GM06990 (cell line): ENCODE results near the gene INPP5B.
"Not testable (repeated sequence)": the region's sequence is repeated elsewhere in the genome, so short reads cannot be mapped to it uniquely, and the experiment has no call there.

Experiments used
- DNase-seq: peaks from one replicate; pipeline ENCODE4 v3.0.0-alpha.2; 2011; ENCODE audit not compliant: insufficient read length; ENCODE audit errors: extremely low read depth
- H3K27me3 ChIP-seq: replicated peaks from 2 replicates; pipeline ENCODE4 v1.6.0; 2011; ENCODE audit warnings: low read length; ENCODE audit not compliant: control insufficient read depth, insufficient read depth
- H3K36me3 ChIP-seq: 2 replicates; pipeline ENCODE4 v1.5.1; 2011; ENCODE audit warnings: low read length; ENCODE audit not compliant: control insufficient read depth, insufficient read depth
- H3K4me3 ChIP-seq: replicated peaks from 2 replicates; pipeline ENCODE4 v1.5.1; 2011; ENCODE audit warnings: low read depth, mild to moderate bottlenecking, control low read depth, low read length
- TF ChIP-seq, protein P1 (sequence below): IDR thresholded peaks from 2 replicates; pipeline ENCODE4 v1.5.1; 2011; ENCODE audit warnings: low read length, control low read depth, mild to moderate bottlenecking, inconsistent platforms; ENCODE audit not compliant: insufficient read depth, poor library complexity, severe bottlenecking

INPP5B gene

GRCh38 chr1:37983546-37983945 is 36.7 kb upstream of the INPP5B start:
- peaks cover 21% of the 10 kb centered on the region for H3K36me3 ChIP-seq
- no peak for DNase-seq
- H3K27me3 ChIP-seq: no peaks in the 10 kb centered on the region
- TF ChIP-seq, protein P1, sequence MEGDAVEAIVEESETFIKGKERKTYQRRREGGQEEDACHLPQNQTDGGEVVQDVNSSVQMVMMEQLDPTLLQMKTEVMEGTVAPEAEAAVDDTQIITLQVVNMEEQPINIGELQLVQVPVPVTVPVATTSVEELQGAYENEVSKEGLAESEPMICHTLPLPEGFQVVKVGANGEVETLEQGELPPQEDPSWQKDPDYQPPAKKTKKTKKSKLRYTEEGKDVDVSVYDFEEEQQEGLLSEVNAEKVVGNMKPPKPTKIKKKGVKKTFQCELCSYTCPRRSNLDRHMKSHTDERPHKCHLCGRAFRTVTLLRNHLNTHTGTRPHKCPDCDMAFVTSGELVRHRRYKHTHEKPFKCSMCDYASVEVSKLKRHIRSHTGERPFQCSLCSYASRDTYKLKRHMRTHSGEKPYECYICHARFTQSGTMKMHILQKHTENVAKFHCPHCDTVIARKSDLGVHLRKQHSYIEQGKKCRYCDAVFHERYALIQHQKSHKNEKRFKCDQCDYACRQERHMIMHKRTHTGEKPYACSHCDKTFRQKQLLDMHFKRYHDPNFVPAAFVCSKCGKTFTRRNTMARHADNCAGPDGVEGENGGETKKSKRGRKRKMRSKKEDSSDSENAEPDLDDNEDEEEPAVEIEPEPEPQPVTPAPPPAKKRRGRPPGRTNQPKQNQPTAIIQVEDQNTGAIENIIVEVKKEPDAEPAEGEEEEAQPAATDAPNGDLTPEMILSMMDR: no peak
- no peak overlapping the region for H3K4me3 ChIP-seq

- TF ChIP-seq, protein P1: no peak
Measured at GRCh38 chr1:37978541-37978940, 31.7 kb upstream of the INPP5B start.

GRCh38 chr1:37975083-37975482 is 28.2 kb upstream of the INPP5B start:
- not testable (repeated sequence) for DNase-seq

More at GRCh38 chr1:37978541-37978940, 31.7 kb upstream of the INPP5B start:
- DNase-seq: no peak
- Histone ChIP-seq H3K27me3 (no peaks in the 10 kb centered on the region), H3K36me3 (peaks cover 13% of the 10 kb centered on the region), H3K4me3 (no peak overlapping the region)

DNA sequence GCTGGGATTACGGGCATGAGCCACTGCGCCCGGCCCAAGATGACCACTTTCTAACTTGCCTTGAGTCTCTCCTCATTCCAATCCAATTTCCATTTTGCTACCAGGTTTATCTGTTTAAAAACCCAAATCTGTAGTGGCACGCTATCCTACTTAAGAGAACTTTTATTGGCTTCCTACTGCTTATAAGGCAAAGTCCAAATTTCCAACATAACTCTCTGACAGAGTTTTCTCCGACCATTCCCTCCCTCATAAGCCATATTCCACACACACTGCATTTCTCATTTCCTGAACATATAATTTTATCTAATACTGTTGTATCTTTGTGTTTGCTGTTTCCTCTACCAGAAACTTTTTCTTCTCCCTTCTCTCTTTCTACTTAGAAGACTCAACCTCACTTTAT is 27.7 kb upstream of the INPP5B start:
- Histone ChIP-seq H3K4me3 (no peak overlapping the region), H3K27me3 (no peaks in the 10 kb centered on the region), H3K36me3 (peaks cover 13% of the 10 kb centered on the region)
- no peak for DNase-seq
- TF ChIP-seq, protein P1: no peak

More at GRCh38 chr1:37975083-37975482, 28.2 kb upstream of the INPP5B start:
- H3K36me3 ChIP-seq: peaks cover 10% of the 10 kb centered on the region
- H3K27me3 ChIP-seq, H3K4me3 ChIP-seq: not testable (repeated sequence)

DNA sequence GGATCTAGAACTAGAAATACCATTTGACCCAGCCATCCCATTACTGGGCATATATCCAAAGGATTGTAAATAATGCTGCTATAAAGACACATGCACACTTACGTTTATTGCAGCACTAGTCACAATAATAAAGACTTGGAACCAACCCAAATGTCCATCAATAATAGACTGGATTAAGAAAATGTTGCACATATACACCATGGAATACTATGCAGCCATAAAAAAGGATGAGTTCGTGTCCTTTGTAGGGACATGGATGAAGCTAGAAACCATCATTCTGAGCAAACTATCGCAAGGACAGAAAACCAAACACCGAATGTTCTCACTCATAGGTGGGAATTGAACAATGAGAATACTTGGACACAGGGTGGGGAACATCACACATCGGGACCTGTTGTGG is 26.8 kb upstream of the INPP5B start:
- not testable (repeated sequence) for DNase-seq, H3K27me3 ChIP-seq, H3K4me3 ChIP-seq
- H3K36me3 ChIP-seq: peaks cover 13% of the 10 kb centered on the region

GRCh38 chr1:37965301-37965700 is 18.4 kb upstream of the INPP5B start:
- H3K36me3 ChIP-seq: peaks cover 11% of the 10 kb centered on the region
- no peak for DNase-seq
- TF ChIP-seq, protein P1: no peak
- H3K27me3 ChIP-seq: no peaks in the 10 kb centered on the region
- no peak overlapping the region for H3K4me3 ChIP-seq

DNA sequence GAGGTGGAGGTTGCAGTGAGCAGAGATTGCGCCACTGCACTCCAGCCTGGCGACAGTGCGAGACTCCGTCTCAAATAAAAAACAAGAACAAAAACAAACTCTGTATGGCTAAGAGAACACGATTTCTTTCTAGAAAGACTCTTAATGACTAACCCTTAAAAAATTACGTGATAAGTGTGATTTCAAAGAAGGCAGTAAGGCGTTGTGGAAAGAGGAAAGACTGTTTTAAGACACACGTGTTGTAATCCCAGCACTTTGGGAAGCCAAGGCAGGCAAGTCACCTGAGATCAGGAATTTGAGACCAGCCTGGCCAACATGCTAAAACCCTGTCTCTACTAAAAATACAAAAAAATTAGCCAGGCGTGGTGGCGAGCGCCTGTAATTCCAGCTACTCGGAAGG is 17.3 kb upstream of the INPP5B start:
- not testable (repeated sequence) for DNase-seq, H3K4me3 ChIP-seq, H3K27me3 ChIP-seq
- H3K36me3 ChIP-seq: peaks cover 13% of the 10 kb centered on the region
